NOMO-1 treated with dmso at 0.1 percent for 144 hours (cell line): ENCODE data around the gene SLCO4A1.
A peak's percentile ranks its signal among the peaks of the same experiment; 100 is the strongest.

ENCODE experiments used
- DNase-seq: peaks from one replicate; lab custom pipeline; 2025; ENCODE audit not compliant: unreplicated experiment; lab: John Stamatoyannopoulos, UW

SLCO4A1 gene

GRCh38 chr20:62606551-62607201, 35.6 kb upstream of the SLCO4A1 start:
- no peak for DNase-seq

- no peak for DNase-seq
These were observed 34.7 kb upstream of the SLCO4A1 start for GRCh38 chr20:62607366-62608217.

- DNase-seq: no peak
These were observed 34.1 kb upstream of the SLCO4A1 start for GRCh38 chr20:62608218-62608565.

- DNase-seq: no peak
These were observed 33.0 kb upstream of the SLCO4A1 start for GRCh38 chr20:62609279-62609720.

- no peak for DNase-seq
These were observed 32.2 kb upstream of the SLCO4A1 start for GRCh38 chr20:62609811-62610757.

GRCh38 chr20:62611012-62611411, 31.3 kb upstream of the SLCO4A1 start:
- DNase-seq: no peak

- DNase-seq: no peak
These were observed 30.5 kb upstream of the SLCO4A1 start for GRCh38 chr20:62611819-62612218.

- no peak for DNase-seq
These were observed 28.0 kb upstream of the SLCO4A1 start for GRCh38 chr20:62614085-62614960.

GRCh38 chr20:62614961-62615680, 27.2 kb upstream of the SLCO4A1 start:
- no peak for DNase-seq

GRCh38 chr20:62615750-62616251, 26.5 kb upstream of the SLCO4A1 start:
- no peak for DNase-seq

- peak; percentile 74 for DNase-seq
These were observed 25.3 kb upstream of the SLCO4A1 start for GRCh38 chr20:62616728-62617621.

GRCh38 chr20:62617711-62618483, 24.4 kb upstream of the SLCO4A1 start:
- DNase-seq: peak; percentile 30

- DNase-seq: no peak
These were observed 23.4 kb upstream of the SLCO4A1 start for GRCh38 chr20:62618611-62619529.

- no peak for DNase-seq
These were observed 21.7 kb upstream of the SLCO4A1 start for GRCh38 chr20:62620625-62621024.

- no peak for DNase-seq
These were observed 20.8 kb upstream of the SLCO4A1 start for GRCh38 chr20:62621251-62622110.
